ENCODE data around the gene PPARD. TPM values are rescaled to one million over a fixed set of nuclear protein-coding genes. Genes with fewer than 3 reads are reported as not detected.

Gene PPARD
- polyA plus RNA-seq, 1 donor from 2014 or later, result 1.3 TPM

GRCh38 chr6:35295521-35296315 is 46.6 kb upstream of the PPARD start:
- no peak for TF ChIP-seq CTCF (IDR thresholded peaks at IDR 0.05; ENCODE audit: poor library complexity, severe bottlenecking)
- TF ChIP-seq SMC3 (conservative IDR thresholded peaks at IDR 0.05; ENCODE audit: poor library complexity), result no peak
- no peak for TF ChIP-seq POLR2AphosphoS5 (IDR thresholded peaks at IDR 0.05)
- TF ChIP-seq EZH2 (IDR thresholded peaks at IDR 0.05; ENCODE audit: borderline replicate concordance, insufficient read depth, low read length, poor library complexity, severe bottlenecking), result no peak
- no peak for TF ChIP-seq RAD21 (conservative IDR thresholded peaks at IDR 0.05)
- TF ChIP-seq EP300 (conservative IDR thresholded peaks at IDR 0.05; ENCODE audit: poor library complexity, severe bottlenecking), result no peak
- TF ChIP-seq REST (IDR thresholded peaks at IDR 0.05; ENCODE audit: borderline replicate concordance), result no peak
- no peak for TF ChIP-seq MXI1 (conservative IDR thresholded peaks at IDR 0.05; ENCODE audit: poor library complexity, severe bottlenecking)
- TF ChIP-seq TAF1 (IDR thresholded peaks at IDR 0.05; ENCODE audit: low read depth), result no peak
- Histone ChIP-seq H3K4me2 (ENCODE audit: low read length) (no peak overlapping the region), H3K27me3 (ENCODE audit: insufficient read depth, low read depth, low read length) (no peaks in the 10 kb centered on the region), H3K9me3 (ENCODE audit: low read length) (no peaks in the 10 kb centered on the region), H4K20me1 (ENCODE audit: insufficient read depth) (no peaks in the 10 kb centered on the region), H2AFZ (ENCODE audit: low read depth, low read length) (no peak overlapping the region), H3K79me2 (replicated peaks; ENCODE audit: insufficient read depth, low read length) (no peaks in the 10 kb centered on the region), H3K4me3 (ENCODE audit: low read length) (no peak overlapping the region), H3K9me2 (ENCODE audit: insufficient read depth, low read length) (no peaks in the 10 kb centered on the region), H3K27ac (ENCODE audit: low read length) (no peak overlapping the region), H3F3A (ENCODE audit: insufficient read depth, low read length, poor library complexity, severe bottlenecking) (no peaks in the 10 kb centered on the region), H3K36me3 (ENCODE audit: insufficient read depth, low read length) (no peaks in the 10 kb centered on the region), H3K9ac (ENCODE audit: low read length) (no peak overlapping the region)

GRCh38 chr6:35296931-35297600 is 45.3 kb upstream of the PPARD start:
- Histone ChIP-seq H3K4me3 (ENCODE audit: low read length) (no peak overlapping the region), H3K9me3 (ENCODE audit: low read length) (no peaks in the 10 kb centered on the region), H3K27me3 (ENCODE audit: insufficient read depth, low read depth, low read length) (no peaks in the 10 kb centered on the region), H3K4me2 (ENCODE audit: low read length) (no peak overlapping the region), H2AFZ (ENCODE audit: low read depth, low read length) (no peak overlapping the region), H3K79me2 (replicated peaks; ENCODE audit: insufficient read depth, low read length) (no peaks in the 10 kb centered on the region), H3F3A (ENCODE audit: insufficient read depth, low read length, poor library complexity, severe bottlenecking) (no peaks in the 10 kb centered on the region), H3K36me3 (ENCODE audit: insufficient read depth, low read length) (no peaks in the 10 kb centered on the region), H3K9ac (ENCODE audit: low read length) (no peak overlapping the region), H3K9me2 (ENCODE audit: insufficient read depth, low read length) (no peaks in the 10 kb centered on the region), H4K20me1 (ENCODE audit: insufficient read depth) (no peaks in the 10 kb centered on the region), H3K27ac (ENCODE audit: low read length) (no peak overlapping the region)
- no peak for TF ChIP-seq TAF1 (IDR thresholded peaks at IDR 0.05; ENCODE audit: low read depth)
- no peak for TF ChIP-seq REST (IDR thresholded peaks at IDR 0.05; ENCODE audit: borderline replicate concordance)
- TF ChIP-seq EP300 (conservative IDR thresholded peaks at IDR 0.05; ENCODE audit: poor library complexity, severe bottlenecking), result no peak
- TF ChIP-seq SMC3 (conservative IDR thresholded peaks at IDR 0.05; ENCODE audit: poor library complexity), result no peak
- no peak for TF ChIP-seq MXI1 (conservative IDR thresholded peaks at IDR 0.05; ENCODE audit: poor library complexity, severe bottlenecking)
- TF ChIP-seq EZH2 (IDR thresholded peaks at IDR 0.05; ENCODE audit: borderline replicate concordance, insufficient read depth, low read length, poor library complexity, severe bottlenecking), result no peak
- TF ChIP-seq CTCF (IDR thresholded peaks at IDR 0.05; ENCODE audit: poor library complexity, severe bottlenecking), result no peak
- TF ChIP-seq POLR2AphosphoS5 (IDR thresholded peaks at IDR 0.05), result no peak
- TF ChIP-seq RAD21 (conservative IDR thresholded peaks at IDR 0.05), result no peak

All from neural cell (in vitro differentiated cells).